SK-N-DZ (cell line): ENCODE measurements around the gene SPOCK1.

Experiments used
- DNase-seq: peaks from one replicate; pipeline ENCODE4 v3.0.0-alpha.2; 2015; ENCODE audit warnings: low spot score

SPOCK1 gene

DNA sequence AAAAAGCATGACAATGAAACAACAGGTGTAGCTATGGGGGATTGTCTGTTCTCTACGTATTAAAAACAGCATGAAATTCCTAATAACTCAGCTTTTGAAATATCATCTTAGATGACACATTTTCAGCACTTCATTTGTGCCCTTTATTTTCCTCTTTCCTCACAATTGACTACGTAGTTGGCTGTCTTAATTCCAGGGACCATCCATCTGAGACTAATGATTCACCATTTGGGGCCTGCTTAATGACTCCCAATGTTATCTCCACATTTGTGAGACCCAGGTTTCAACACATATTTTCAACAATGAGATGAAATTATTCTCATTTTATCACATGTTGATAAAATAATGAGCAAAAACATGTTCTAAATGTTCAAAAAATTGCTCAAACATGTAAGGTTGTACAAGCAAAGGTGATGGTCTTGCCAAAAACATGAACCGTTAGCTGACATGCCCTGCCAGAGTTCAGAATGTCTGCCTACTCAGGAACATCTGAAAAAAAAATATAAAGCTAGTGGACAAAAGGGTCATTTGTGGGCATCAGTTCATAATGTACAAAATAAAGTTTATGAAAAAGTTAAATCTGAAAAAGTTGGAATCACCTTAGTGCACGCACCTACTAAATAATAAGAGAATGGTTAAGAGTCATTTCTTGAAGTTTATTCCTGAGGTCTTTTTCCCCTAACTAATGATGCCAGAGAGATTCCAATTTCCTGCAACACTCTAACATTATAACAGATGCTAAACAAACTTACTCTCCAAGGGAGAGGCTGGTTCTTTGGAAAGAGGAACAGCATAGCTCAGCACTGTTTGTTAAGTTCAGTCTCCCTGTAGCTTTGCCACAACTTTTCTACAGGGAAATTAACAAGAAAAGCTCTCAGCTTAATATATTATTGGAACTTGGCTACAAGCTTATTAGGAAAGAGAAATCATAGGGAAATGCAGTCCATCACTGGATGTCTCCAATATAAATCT is 275.5 kb downstream of the SPOCK1 start:
- DNase-seq = no peak

DNA sequence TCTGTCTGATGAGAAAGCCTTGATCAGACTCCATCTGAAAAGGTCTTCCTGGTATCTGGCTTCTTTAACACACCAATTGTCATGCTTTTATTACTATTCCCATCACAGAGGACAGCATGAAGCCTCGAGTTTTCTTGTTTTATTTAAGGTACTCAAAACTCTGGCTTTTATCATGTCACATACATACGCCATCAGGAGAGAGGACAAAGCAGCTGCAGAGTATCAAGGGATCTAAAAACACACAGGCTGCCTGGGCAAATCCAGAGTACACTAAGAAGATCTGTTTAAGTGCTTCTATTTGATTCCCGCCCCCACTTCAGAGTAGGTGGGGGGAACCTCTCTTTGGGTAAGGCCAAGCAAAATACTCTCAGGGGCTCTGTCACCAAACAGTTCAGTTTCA is 277.2 kb downstream of the SPOCK1 start:
- peak; percentile 6 for DNase-seq

DNA sequence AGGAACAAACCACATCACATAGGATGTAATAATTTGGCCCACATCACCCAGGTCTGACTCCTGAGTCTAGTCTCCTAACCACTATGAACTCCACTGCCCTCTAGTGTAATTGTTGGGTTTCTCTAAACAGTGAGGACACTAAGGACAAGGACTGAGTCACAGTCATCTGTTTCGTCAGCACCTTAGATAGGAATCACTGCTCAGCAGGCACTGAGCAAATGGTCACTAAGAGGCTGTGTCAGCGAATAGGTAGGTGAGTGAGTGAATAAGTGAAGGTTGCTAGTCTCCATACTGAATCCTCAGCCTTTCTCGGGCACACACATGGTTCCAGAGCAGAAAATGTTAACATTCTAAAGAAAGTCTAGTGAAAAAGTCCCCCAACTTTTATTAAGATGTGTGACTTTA is 278.6 kb downstream of the SPOCK1 start:
- peak; percentile 40 for DNase-seq

DNA sequence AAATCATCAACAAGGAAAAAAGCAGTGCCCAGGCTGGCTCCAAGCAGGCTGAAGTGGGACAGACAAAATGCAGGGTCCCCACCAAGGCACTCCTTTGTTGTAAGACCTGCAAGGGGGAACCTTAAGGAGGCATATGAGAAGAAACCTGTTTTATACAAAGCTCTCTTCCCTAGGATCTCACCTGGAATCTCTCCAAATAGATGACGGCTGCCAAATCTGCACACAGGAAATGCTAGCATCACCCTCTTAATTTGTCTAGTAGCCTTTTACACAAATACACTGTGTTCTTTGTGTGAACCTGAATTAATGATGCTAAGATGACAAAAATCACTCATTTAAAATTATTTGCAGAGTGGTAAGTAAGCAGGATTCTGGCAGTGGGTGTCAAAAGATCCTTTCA is 280.2 kb downstream of the SPOCK1 start:
- no peak for DNase-seq

DNA sequence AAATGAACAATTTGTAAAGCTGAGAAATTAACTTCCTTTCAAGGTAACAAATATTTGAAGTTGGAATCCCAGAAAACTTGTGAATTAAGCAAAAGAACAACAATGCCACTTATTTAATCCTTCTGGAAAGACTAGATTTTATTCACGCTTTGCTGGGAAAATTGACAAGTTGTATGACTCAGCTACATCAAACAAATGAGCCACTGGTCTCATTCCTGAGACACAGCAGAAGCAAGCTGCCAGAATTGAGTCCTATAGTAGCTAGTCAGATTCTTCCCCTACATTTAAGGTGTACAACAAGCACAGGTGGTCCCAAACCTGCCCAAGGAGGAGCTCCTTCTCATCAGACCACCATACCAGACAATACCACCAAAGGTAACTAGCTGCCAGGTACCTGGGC is 280.7 kb downstream of the SPOCK1 start:
- DNase-seq = no peak

DNA sequence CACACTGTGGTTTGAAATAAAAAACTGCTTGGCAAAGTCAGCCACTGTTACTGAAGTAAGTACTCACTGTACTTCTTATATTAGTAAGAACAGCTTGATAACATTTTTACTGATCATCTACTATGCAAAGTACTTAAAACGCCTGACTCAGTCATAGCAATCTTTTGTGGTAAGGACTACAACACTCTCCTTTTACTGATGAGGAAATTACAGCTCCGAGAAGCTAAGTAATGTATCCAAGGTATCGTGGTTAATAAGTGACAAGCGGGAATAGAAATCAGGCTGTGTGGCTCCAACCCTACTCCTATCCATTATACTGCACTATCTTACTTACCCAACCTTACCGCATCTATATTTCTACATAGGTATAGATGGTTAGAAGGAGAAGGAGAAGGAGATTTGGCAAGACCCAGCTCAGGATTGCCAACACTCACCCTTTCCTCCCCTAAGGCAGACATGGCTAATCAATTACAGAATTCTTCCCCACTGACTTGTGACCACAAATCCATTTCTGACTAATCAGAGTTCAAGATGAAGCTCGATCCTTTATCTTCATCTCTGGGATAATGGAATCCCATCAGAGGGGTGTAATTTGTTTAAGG is 281.4 kb downstream of the SPOCK1 start:
- no peak for DNase-seq

DNA sequence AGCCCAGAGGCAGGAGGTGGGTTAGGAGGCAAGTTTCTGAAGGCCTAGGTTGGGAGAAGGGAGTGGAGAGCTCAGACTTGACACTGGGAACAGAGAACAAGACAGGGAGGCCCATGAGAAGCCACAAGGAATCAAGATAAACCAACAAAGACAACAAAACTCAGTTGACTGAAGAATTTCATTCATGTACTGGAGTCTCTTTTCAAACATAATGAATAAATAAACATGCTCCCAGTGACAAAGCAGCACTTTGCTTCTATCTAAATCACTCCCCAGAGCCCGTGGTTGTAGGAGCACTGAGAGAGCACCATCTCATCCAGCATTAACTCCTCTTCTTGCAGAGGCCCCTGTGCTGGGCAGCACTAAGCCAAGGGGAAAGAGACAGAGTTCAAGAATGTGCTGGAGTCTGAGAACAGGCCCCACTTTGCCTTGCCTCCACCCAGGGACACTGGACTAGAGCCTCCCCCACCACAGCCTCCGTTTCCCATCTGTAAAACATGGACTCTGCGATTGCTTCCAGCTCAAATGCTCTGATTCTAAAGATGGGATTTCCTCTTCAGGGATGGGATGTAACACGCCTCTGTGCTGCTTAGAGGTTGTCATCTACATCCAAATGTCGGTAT is 282.0 kb downstream of the SPOCK1 start:
- DNase-seq = no peak

DNA sequence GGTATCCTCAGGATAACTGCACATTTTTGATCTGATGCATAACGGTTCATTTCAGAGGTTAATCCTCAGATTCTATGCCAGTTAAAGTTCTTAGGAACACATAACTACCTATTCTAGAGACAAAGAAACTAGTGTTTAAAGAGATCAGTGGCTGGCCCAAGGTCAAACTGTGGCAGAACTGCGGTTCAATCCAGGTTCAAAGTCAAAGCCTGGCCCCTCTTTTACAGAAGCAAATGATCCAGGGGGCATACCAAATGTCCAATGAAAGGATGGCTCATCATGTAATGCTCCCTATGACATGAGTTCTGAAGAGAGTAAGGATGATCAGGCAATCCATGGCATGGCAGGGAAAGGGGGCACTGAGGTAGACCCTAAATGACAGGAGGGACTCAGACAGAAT is 283.3 kb downstream of the SPOCK1 start:
- no peak for DNase-seq

DNA sequence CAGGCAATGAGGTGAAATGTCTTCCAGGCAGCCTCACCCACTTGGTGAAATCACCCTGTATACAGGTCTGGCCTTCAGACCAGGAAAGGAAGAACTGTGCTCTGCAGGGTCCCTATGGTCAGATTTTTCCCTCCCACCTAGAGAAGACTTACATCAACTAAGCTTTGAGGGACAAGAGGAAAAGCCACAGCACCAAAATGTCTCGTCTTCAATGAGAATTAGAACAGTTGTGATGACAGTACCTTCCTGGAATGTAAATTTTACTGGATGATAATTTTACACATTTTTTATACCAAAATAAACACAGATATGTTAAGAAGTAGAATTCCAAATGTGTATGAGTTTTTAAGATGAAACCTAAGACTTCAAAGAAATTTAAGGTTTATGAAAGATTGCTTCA is 283.9 kb downstream of the SPOCK1 start:
- no peak for DNase-seq

DNA sequence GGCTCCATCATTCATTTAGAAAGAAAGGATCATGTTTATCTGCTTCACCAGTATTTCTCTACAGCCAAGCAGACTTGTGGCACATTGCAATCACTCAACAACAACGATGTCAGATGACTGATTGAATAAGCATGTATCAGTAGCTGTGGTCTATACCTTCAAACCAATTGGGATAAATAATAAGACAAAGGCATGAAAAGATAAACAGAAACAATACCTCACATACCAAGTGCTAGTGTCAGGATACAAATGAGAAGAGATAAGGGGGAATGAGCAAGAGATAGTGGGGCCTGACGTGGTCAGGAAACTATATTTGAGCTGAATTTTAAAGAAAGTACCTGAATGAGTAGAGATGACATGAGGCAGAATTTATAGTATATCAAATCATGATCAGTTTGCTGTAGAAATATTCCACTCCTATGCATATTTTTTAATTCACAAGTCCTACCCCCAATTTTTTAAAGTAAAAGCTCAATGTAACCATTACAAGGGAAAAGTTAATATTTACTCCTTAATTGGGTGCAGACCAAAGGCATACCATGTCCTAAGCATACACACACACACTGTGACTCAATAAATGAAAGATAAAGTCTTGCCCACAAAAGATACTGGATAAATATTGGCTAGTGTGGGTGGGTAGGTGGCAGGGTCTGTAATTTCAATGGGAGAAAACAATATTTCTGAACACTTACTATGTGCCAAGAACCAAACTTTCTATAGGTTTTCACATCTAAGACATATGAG is 284.5 kb downstream of the SPOCK1 start:
- no peak for DNase-seq

DNA sequence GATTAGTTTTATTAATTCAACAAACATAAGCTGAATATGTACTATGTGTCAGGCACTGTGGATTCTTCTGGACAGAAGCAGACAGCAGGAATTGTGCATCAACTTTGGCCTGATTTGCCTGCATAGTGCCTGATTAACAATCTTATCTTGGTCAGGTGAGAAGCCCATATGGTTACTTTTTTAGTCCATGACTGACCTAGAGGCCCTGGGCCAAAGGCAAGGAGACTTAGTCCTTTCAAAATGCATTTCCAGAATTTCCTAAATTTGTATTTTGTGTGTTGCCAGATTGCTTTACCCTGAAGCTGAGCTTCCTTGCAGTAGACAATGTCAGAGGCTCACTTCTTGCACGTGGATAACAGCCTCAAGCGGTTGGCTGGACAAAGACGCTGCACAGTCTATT is 286.7 kb downstream of the SPOCK1 start:
- DNase-seq = no peak

DNA sequence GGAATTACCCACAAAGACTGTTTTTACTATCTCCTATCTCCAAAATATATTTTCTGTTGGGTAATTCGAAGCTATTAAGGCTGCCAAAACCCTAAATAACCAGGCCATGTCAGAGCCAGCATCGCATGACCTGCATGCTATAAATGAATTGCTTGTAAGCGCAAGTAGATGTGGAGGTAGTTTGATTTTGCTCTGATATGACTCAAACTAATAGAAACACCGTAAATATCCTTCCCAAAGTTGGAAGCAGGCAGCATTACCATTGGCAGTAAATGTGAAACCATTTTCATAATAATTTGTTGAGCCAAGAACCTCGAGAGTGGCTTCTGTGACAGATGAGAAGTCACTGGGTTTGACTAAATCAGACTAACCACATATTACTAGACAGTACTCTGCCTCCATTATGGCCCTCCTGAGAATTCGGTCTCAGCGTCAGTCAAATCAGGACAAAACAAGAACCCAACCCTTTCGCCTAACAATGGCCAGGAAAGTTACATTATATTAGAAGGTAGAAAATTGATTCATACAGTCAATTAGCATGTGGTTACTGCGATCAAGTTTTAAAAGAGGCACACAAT is 289.8 kb downstream of the SPOCK1 start:
- no peak for DNase-seq

DNA sequence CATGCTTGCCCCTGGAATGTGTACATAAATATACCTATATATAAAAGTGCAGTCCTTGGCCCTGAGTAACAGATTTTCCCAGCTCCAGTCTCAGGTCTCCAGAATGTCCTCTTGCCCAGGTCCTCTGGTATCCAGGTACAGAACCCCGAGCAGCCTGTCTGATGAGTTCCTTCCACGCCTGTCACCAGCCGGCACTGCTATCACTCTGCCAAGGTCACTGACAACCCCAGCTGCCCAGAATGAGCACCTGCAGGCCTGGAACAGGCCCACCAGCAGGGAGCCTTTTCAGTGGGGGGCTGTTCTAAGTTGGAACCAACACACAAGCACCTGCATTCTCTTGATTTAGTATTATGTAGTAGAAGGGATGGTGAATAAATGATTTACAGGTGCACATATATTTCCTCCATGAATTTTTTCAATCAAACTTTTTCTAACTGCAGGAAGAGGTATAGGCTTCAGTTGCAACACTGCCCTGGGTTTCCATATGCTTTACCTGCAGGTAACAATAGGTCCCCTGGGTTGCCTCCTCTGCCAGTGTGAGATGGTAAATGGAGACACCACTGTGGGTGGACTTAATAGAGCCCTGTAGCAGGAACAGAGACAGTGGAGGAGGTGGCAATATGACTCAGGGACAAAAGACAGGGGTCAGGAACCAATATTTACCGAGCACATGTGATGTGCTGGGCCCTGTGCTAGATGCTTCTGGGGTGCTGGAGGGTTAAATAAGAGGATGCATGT is 291.9 kb downstream of the SPOCK1 start:
- no peak for DNase-seq

DNA sequence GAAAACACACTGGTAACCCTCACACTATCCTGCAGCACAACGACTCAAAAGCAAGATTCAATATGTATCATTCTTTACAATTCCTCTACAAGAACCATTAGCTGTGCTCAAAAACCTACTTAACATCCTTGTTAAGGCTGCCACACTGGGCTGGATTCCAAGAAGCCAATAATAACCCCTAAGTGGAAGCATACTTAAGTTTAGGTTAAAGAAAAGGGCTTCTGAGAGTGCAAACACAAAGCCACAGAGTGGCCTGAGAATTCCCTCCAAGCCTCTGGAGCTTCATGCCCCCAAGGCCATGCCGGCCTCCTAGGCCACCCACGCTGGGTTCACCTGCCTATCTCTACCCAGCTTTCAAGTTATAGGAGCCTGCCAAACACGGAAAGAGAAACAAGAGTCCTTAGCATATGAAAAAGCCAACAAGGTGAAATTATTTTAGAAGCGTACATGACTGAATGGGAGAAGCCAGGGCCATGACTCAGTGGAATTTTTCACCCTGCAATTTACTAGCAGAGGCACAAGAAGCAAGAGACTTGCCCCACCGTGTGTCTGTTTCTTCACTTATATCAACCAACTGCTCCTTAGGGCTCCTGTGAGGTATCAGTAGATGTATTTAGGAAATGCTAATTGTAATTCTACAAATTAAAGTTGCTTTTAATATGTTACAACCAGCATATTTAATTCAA is 293.0 kb downstream of the SPOCK1 start:
- no peak for DNase-seq

DNA sequence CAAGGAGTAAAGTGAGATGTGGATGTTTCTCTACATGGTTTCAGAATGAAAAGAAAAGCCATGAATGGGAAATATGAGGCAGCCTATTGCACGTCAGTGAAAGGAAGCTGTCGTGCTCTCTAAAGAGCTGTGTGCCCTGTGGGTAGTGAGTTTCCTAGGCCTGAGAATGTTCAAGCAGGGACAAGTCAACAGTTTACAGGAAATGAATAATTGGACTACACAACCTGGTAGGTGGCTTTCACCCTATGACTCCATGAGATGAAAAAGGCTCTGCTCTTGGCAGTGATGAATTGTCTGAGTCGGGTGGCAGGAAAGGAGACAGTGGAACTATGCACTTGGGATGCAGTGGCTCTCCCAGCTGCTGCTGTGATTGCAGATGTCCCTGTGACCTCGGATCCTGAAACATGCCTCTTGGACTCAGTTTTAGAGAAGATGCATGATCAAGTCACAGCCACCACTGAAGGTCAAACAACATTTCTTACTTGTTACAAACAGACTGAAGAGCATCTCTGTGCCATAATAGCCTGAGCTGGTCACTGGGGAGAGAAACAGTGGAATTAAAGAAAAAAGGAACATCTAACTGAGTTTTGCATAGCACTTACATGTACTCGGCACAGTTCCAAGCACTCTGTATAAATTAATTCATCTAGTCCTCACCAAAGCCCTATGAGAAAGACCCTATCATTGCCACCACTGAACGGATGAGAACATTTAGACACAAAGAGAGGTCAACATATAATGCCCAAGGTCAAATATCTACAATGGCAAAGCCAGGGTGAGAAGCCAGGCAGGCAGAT is 293.7 kb downstream of the SPOCK1 start:
- no peak for DNase-seq

DNA sequence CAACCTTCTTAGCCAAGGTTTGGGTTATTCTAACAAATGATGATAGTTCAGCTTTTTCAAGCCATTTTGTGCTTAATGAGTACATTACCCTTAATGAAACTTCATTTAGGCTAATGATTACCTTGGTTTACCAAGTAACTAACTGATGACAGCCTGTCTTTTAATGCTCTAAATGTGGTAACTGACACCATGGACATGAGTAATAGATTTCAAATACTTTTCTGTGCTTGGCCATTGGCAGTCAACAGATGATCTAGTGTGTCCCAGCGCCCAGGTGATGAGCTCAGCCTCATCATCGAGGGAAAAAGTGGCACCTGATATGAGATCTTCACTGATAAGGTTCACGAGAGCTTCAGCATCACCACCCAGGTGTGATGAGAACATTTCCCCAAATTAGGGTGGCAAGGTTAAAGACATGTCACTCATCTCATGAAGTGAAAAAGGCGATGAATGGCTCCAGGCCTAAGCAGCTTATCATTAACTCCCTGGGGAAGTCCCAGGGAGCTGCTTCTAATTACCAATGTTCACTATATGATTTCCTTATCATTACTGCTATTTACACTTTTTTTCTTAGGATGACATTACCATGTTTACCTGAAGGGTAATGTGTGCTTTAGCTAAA is 296.0 kb downstream of the SPOCK1 start:
- DNase-seq = no peak

DNA sequence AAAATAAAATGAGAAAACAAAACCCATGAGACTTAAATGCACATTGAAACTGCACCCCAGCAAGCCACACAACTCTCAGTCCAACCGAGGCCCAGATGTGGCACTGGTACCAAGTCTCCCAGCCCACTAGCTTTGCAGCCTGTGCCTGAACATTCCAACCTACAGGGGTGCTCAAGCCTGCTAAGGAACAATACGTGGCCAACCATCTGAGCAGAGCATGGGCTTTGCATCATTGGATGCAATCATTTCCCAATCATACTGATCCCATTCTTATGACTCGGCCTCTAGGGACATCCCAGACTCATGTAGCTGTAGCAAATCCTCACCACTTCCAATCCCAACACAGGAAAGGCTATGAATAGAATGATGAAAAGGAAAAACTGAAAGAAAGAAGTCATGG is 297.2 kb downstream of the SPOCK1 start:
- DNase-seq = no peak

DNA sequence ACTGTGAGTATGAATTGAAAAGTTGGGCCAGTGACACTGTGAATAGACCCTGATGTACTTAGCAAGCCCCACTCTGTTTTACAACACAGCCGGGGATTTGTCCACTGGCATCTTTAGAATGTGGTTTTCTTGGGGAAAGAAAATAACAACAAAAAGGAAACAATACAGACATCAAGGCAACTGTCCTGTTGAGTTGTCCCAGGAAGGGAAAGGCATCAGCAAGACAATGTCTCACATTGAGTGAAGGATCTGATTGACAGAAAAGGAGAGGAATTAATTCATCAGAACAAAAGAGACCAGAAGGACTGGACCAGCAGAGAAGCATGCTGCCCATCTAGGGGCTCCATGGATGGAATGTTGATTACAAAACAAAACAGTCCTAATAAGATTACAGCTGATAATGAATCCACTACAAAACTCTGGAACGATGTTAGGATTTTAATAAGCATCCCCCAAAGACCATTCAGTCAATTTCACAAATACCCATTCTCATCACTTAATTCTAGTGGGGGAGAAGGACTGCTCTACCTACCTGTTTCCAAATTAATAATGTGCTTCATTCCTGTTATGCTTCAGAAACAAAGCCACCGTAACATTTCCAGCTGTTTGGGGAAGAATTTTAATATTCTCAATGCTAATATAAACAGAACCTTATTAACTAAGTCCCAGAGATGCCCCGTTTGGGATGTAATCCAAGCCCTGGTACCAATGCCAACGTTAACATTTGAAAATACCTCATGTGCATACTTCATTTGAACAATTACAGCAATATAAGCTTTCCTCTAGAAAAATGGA is 298.0 kb downstream of the SPOCK1 start:
- DNase-seq = no peak
